ENCODE data around the gene POU2AF2.

GRCh38 chr11:111320728-111321568 is 75.4 kb downstream of the POU2AF2 start:
- TF ChIP-seq PKNOX1 (IDR thresholded peaks at IDR 0.05) = no peak
- no peak for TF ChIP-seq ARNT (IDR thresholded peaks at IDR 0.05)
- TF ChIP-seq L3MBTL2 (conservative IDR thresholded peaks at IDR 0.05) = no peak
- TF ChIP-seq FOXM1 (IDR thresholded peaks at IDR 0.05; ENCODE audit: borderline replicate concordance) = no peak
- TF ChIP-seq TARDBP (IDR thresholded peaks at IDR 0.05) = no peak
- no peak for TF ChIP-seq SP1 (IDR thresholded peaks at IDR 0.05)
